K562 (cell line): ENCODE data around the gene PIK3AP1. TPM values are rescaled to one million over a fixed set of nuclear protein-coding genes. Genes with fewer than 3 reads are reported as not detected.

Source experiments
- ATAC-seq: fragments of 200-7000 bp; cut with Tn5 transposase; 3 replicates; pipeline ENCODE4 v1.9.1; 2020; ENCODE audit warnings: moderate library complexity
- BruUV-seq: library from RNA; stranded (reverse); fragments of 400-500 nt; replicated peaks from 2 replicates; lab custom pipeline; 2021; lab: Mats Ljungman, UMichigan
- CTCF ChIA-PET: fragments of 300-600 bp; formaldehyde crosslinking; extraction: SDS; loops from one replicate; lab custom pipeline; 2021; ENCODE audit warnings: low intra/inter-chr PET ratio; lab: Yijun Ruan, JAX
- POLR2A ChIA-PET: fragments of 300-600, 350-650 bp; sonication (Branson Sonifier 250); formaldehyde crosslinking; extraction: SDS; loops from one replicate; lab custom pipeline; 2021; ENCODE audit warnings: antibody characterized with exemption, inconsistent platforms; lab: Yijun Ruan, JAX
- DNase-seq, 4 experiments: peaks; one replicate each; pipeline versions ENCODE4 v3.0.0 to v3.0.0-alpha.2; 2011 to 2018; ENCODE audit warnings: low spot score in 3 of 4, mixed read lengths in 3 of 4; ENCODE audit errors: extremely low read depth in 1 of 4
- FAIRE-seq: peaks from 2 replicates; lab custom pipeline; 2011; peaks lifted over from hg19 to GRCh38; lab: Jason Lieb, UNC
- H2AFZ ChIP-seq: 2 replicates; pipeline ENCODE4 v1.6.0; 2011; ENCODE audit warnings: low read depth, low read length, control low read depth, inconsistent platforms
- H3K27ac ChIP-seq: fragments of 200-600 bp; 3 replicates; pipeline ENCODE4 v1.8.0; 2011; ENCODE audit warnings: low read depth, mild to moderate bottlenecking, control low read depth, inconsistent platforms, low read length, moderate library complexity, mixed read lengths; ENCODE audit errors: extremely low read depth
- H3K27me3 ChIP-seq, 2 experiments: fragments of 300-600 bp in 1 of 2; 2 replicates in 1 of 2; 3 replicates in 1 of 2; pipeline versions ENCODE4 v1.6.0 to v1.8.0; 2011; ENCODE audit warnings: inconsistent platforms in 2 of 2, low read length in 2 of 2, mild to moderate bottlenecking in 1 of 2, mixed read lengths in 1 of 2, moderate library complexity in 1 of 2; ENCODE audit not compliant: control insufficient read depth in 2 of 2, insufficient read depth in 2 of 2
- H3K36me3 ChIP-seq: fragments of 300-600 bp; 3 replicates; pipeline ENCODE4 v1.8.0; 2011; ENCODE audit warnings: mild to moderate bottlenecking, low read length, inconsistent platforms; ENCODE audit not compliant: control insufficient read depth, insufficient read depth
- H3K4me1 ChIP-seq, 2 experiments: fragments of 200-600 bp in 1 of 2; replicated peaks in 1 of 2; 2 replicates in 1 of 2; 3 replicates in 1 of 2; pipeline versions ENCODE4 v1.5.1 to v1.8.0; 2011; ENCODE audit warnings: inconsistent platforms in 2 of 2, low read length in 2 of 2, mild to moderate bottlenecking in 1 of 2, mixed read lengths in 1 of 2, moderate library complexity in 1 of 2; ENCODE audit not compliant: control insufficient read depth in 2 of 2, insufficient read depth in 2 of 2
- H3K4me2 ChIP-seq: 2 replicates; pipeline ENCODE4 v1.6.1; 2011; ENCODE audit warnings: low read length, control low read depth, inconsistent platforms, mixed read lengths; ENCODE audit not compliant: insufficient read depth
- H3K4me3 ChIP-seq: fragments of 200-600 bp; sonication (generic), shearing (Covaris generic); 2 replicates; pipeline ENCODE4 v1.5.1; 2016; ENCODE audit warnings: control low read depth, inconsistent platforms
- H3K79me2 ChIP-seq: fragments of 200-600 bp; 3 replicates; pipeline ENCODE4 v1.8.0; 2011; ENCODE audit warnings: low read length, inconsistent platforms; ENCODE audit not compliant: control insufficient read depth, insufficient read depth
- H3K9ac ChIP-seq, 2 experiments: 2 replicates each; pipeline versions ENCODE4 v1.6.0 to v1.6.1; 2011; ENCODE audit warnings: low read depth in 2 of 2, low read length in 2 of 2, control low read depth in 1 of 2, inconsistent platforms in 1 of 2, mild to moderate bottlenecking in 1 of 2, mixed read lengths in 1 of 2; ENCODE audit not compliant: insufficient read depth in 1 of 2
- H3K9me1 ChIP-seq: one replicate; pipeline ENCODE4 v1.6.0; 2011; ENCODE audit warnings: inconsistent platforms, mild to moderate bottlenecking, low read length, moderate library complexity; ENCODE audit not compliant: control insufficient read depth, insufficient read depth
- H3K9me3 ChIP-seq: replicated peaks from 2 replicates; pipeline ENCODE4 v1.5.1; 2011; ENCODE audit warnings: low read depth, low read length, inconsistent platforms; ENCODE audit not compliant: control insufficient read depth, insufficient read depth
- H4K20me1 ChIP-seq: replicated peaks from 2 replicates; pipeline ENCODE4 v1.6.1; 2011; ENCODE audit warnings: low read length, inconsistent platforms, mixed read lengths; ENCODE audit not compliant: control insufficient read depth, insufficient read depth
- NFATC3 ChIP-seq: fragments of 450-650 bp; IDR thresholded peaks from 2 replicates; pipeline ENCODE4 v1.6.1; 2017; ENCODE audit warnings: mild to moderate bottlenecking
- WGBS: fragments of 100-300 bp; shearing (Covaris generic); methylation state at CpG from one replicate; pipeline ENCODE4 v1.1.6; 2016; ENCODE audit warnings: low coverage, mixed read lengths; ENCODE audit not compliant: insufficient coverage; ENCODE audit errors: missing lambda C conversion rate; 5-methylcytosine and 5-hydroxymethylcytosine counted together
- in situ Hi-C: fragments of 300-500 bp; cut with MboI; formaldehyde crosslinking; loops from 4 replicates; pipeline ENCODE4 v1.15.0; 2018; ENCODE audit warnings: inconsistent platforms, mixed read lengths
- intact Hi-C: fragments of 100-400 bp; cut with micrococcal nuclease; formaldehyde crosslinking; loops from 2 replicates; pipeline ENCODE4 v1.14.2; 2022
- polyA plus RNA-seq, 8 experiments: library from polyadenylated mRNA; depleted of rRNA in 4 of 8; stranded (reverse) in 5 of 8; unstranded in 3 of 8; fragments of >200 nt; fragmentation: Nextera tagmentation in 2 of 8; fragmentation: Illumina TruSeq in 1 of 8; extraction: Ambion mirVana in 2 of 8; extraction: Trizol in 1 of 8; gene quantifications; 2 replicates each; pipeline versions ENCODE4 v1.2.1 to v1.2.3, GENCODE V29; 2011 to 2014; ENCODE audit warnings: inconsistent platforms in 1 of 8, missing spikeins in 1 of 8
- total RNA-seq, 7 experiments: library from RNA; depleted of rRNA in 6 of 7; stranded (reverse); fragments of >200 nt in 6 of 7; fragmentation: Illumina TruSeq in 2 of 7; extraction: Trizol in 2 of 7; gene quantifications; 2 replicates each; pipeline versions ENCODE4 v1.2.1 to v1.2.3, GENCODE V29; 2011 to 2021; ENCODE audit warnings: low replicate concordance in 1 of 7
- TF ChIP-seq, protein P1 (sequence below), 2 experiments: fragments of 450-650 bp; IDR thresholded peaks; 2 replicates each; pipeline ENCODE4 v1.6.1; 2018; ENCODE audit warnings: mild to moderate bottlenecking in 2 of 2, low read depth in 1 of 2; ENCODE audit not compliant: partially characterized antibody in 2 of 2
- TF ChIP-seq, protein P2 (sequence below): fragments of 450-650 bp; formaldehyde crosslinking; conservative IDR thresholded peaks from 2 replicates; pipeline ENCODE4 v1.4.0; 2022; ENCODE audit warnings: mild to moderate bottlenecking, missing genetic modification characterization
- TF ChIP-seq, protein P3 (sequence below): fragments of 450-650 bp; formaldehyde crosslinking; IDR thresholded peaks from 2 replicates; pipeline ENCODE4 v1.4.0; 2022; ENCODE audit warnings: missing genetic modification characterization
- TF ChIP-seq, protein P4 (sequence below): sonication (generic); formaldehyde crosslinking; IDR thresholded peaks from 2 replicates; pipeline ENCODE4 v1.8.0; 2022; ENCODE audit warnings: mild to moderate bottlenecking, low read depth, missing genetic modification reagents

PIK3AP1 gene
- total and polyA plus RNA-seq, 9 of the 15 experiments (the other 6 are each of a cell fraction or from before 2014, with no cell fraction given) = 0.20 to 2.4 (median 1.4) TPM

DNA sequence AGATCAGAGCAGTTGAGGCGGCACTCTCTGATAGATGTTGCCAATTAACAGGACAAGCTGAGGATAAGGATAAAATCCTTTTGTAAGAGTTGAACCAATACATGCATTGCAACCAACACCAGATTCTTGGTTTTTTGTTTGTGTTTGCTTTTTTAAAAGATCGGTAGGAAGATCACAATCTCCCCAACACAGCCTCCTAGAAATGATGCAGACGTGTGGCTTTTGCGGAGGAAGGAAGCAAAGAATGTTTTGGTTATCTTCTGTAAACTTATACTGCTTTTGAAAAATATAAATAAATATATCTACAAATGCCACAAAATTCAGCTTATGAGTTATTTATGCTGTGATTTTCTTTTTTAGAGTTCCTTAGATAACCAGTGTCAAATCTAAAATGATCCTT lies 35.5 kb downstream of the PIK3AP1 start (continued):
- TF ChIP-seq, protein P1, sequence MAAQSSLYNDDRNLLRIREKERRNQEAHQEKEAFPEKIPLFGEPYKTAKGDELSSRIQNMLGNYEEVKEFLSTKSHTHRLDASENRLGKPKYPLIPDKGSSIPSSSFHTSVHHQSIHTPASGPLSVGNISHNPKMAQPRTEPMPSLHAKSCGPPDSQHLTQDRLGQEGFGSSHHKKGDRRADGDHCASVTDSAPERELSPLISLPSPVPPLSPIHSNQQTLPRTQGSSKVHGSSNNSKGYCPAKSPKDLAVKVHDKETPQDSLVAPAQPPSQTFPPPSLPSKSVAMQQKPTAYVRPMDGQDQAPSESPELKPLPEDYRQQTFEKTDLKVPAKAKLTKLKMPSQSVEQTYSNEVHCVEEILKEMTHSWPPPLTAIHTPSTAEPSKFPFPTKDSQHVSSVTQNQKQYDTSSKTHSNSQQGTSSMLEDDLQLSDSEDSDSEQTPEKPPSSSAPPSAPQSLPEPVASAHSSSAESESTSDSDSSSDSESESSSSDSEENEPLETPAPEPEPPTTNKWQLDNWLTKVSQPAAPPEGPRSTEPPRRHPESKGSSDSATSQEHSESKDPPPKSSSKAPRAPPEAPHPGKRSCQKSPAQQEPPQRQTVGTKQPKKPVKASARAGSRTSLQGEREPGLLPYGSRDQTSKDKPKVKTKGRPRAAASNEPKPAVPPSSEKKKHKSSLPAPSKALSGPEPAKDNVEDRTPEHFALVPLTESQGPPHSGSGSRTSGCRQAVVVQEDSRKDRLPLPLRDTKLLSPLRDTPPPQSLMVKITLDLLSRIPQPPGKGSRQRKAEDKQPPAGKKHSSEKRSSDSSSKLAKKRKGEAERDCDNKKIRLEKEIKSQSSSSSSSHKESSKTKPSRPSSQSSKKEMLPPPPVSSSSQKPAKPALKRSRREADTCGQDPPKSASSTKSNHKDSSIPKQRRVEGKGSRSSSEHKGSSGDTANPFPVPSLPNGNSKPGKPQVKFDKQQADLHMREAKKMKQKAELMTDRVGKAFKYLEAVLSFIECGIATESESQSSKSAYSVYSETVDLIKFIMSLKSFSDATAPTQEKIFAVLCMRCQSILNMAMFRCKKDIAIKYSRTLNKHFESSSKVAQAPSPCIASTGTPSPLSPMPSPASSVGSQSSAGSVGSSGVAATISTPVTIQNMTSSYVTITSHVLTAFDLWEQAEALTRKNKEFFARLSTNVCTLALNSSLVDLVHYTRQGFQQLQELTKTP (IDR thresholded peaks at IDR 0.05; ENCODE audit: low read depth in 1 of 2, partially characterized antibody in 2 of 2) = no peak
- no peak for TF ChIP-seq NFATC3
- TF ChIP-seq, all 486 proteins: peak for 0

DNA sequence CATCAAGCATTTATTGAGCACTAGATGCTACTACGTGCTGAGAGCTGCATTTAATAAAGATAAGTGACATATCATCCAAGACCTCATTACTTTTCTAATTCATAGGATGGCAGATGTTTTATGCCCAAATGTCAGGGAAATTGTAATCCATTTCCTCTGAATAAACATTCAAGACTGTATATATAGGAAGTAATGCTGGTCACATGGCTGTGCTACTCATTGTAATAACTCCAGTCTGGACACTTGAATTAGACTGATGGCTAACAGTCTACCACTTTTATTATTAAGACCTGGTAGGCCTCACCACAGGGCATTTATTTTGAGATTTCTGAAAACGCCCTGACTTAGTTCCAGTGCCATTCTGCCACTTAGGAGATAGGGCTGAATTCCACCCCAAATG lies 36.6 kb downstream of the PIK3AP1 start:
- FAIRE-seq (no peak), ATAC-seq (no peak), DNase-seq (no peak)
- Histone ChIP-seq H3K27ac (no peak overlapping the region), H3K4me3 (no peak overlapping the region), H3K9ac (no peak overlapping the region), H2AFZ (no peak overlapping the region), H3K79me2 (no peaks in the 10 kb centered on the region), H3K4me2 (no peak overlapping the region), H3K9me1 (no peaks in the 10 kb centered on the region), H3K9me3 (no peaks in the 10 kb centered on the region), H3K27me3 (no peaks in the 10 kb centered on the region), H3K36me3 (no peaks in the 10 kb centered on the region), H3K4me1 (peaks cover 0 to 12% of the 10 kb centered on the region in 2 experiments; a peak in 3 of 5 replicates), H4K20me1 (no peaks in the 10 kb centered on the region)
- intact Hi-C loops = no loop called here
- ChIA-PET POLR2A (no interaction called here), CTCF (no interaction called here)
- no TSS peak for BruUV-seq
- WGBS = 17% methylated on average over 2 of the region's 2 CpGs
- in situ Hi-C loops = no loop called here
- TF ChIP-seq, protein P2, sequence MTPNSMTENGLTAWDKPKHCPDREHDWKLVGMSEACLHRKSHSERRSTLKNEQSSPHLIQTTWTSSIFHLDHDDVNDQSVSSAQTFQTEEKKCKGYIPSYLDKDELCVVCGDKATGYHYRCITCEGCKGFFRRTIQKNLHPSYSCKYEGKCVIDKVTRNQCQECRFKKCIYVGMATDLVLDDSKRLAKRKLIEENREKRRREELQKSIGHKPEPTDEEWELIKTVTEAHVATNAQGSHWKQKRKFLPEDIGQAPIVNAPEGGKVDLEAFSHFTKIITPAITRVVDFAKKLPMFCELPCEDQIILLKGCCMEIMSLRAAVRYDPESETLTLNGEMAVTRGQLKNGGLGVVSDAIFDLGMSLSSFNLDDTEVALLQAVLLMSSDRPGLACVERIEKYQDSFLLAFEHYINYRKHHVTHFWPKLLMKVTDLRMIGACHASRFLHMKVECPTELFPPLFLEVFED (CRISPR knock-in tag) = no peak
- TF ChIP-seq, protein P3, sequence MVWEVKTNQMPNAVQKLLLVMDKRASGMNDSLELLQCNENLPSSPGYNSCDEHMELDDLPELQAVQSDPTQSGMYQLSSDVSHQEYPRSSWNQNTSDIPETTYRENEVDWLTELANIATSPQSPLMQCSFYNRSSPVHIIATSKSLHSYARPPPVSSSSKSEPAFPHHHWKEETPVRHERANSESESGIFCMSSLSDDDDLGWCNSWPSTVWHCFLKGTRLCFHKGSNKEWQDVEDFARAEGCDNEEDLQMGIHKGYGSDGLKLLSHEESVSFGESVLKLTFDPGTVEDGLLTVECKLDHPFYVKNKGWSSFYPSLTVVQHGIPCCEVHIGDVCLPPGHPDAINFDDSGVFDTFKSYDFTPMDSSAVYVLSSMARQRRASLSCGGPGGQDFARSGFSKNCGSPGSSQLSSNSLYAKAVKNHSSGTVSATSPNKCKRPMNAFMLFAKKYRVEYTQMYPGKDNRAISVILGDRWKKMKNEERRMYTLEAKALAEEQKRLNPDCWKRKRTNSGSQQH (CRISPR knock-in tag) = no peak
- TF ChIP-seq, protein P4, sequence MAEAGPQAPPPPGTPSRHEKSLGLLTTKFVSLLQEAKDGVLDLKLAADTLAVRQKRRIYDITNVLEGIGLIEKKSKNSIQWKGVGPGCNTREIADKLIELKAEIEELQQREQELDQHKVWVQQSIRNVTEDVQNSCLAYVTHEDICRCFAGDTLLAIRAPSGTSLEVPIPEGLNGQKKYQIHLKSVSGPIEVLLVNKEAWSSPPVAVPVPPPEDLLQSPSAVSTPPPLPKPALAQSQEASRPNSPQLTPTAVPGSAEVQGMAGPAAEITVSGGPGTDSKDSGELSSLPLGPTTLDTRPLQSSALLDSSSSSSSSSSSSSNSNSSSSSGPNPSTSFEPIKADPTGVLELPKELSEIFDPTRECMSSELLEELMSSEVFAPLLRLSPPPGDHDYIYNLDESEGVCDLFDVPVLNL (CRISPR knock-in tag) = no peak
